Measurements from ENCODE around the gene DNAH8.
A peak's percentile ranks its signal among the peaks of the same experiment; 100 is the strongest.

The DNAH8 gene

GRCh38 chr6:38976801-38977500 is 261.8 kb downstream of the DNAH8 start:
- no peak for DNase-seq

GRCh38 chr6:38978139-38978704 is 263.1 kb downstream of the DNAH8 start:
- no peak for DNase-seq

GRCh38 chr6:38982470-38982869 is 267.4 kb downstream of the DNAH8 start:
- no peak for DNase-seq

- no peak for DNase-seq
Observed at GRCh38 chr6:38984723-38985122, 269.6 kb downstream of the DNAH8 start.

- DNase-seq, result no peak
Observed at GRCh38 chr6:38985839-38986238, 270.7 kb downstream of the DNAH8 start.

GRCh38 chr6:38987503-38987902 is 272.4 kb downstream of the DNAH8 start:
- no peak for DNase-seq

GRCh38 chr6:38988736-38989449 is 273.8 kb downstream of the DNAH8 start:
- DNase-seq, result no peak

GRCh38 chr6:38990475-38990874 is 275.4 kb downstream of the DNAH8 start:
- DNase-seq, result no peak

GRCh38 chr6:38996676-38997075 is 281.6 kb downstream of the DNAH8 start:
- no peak for DNase-seq

GRCh38 chr6:38997128-38997761 is 282.1 kb downstream of the DNAH8 start:
- peak; percentile 5 for DNase-seq

GRCh38 chr6:39003072-39003471 is 288.0 kb downstream of the DNAH8 start:
- DNase-seq, result no peak

- no peak for DNase-seq
Observed at GRCh38 chr6:39003492-39003891, 288.4 kb downstream of the DNAH8 start.

GRCh38 chr6:39004801-39005200 is 289.7 kb downstream of the DNAH8 start:
- DNase-seq, result no peak

GRCh38 chr6:39005774-39006173 is 290.7 kb downstream of the DNAH8 start:
- peak; percentile 19 for DNase-seq

- no peak for DNase-seq
Observed at GRCh38 chr6:39007575-39007974, 292.5 kb downstream of the DNAH8 start.

GRCh38 chr6:39008737-39009136 is 293.6 kb downstream of the DNAH8 start:
- DNase-seq, result no peak

GRCh38 chr6:39009476-39009875 is 294.4 kb downstream of the DNAH8 start:
- DNase-seq, result no peak

- DNase-seq, result no peak
Observed at GRCh38 chr6:39016839-39017546, 301.9 kb downstream of the DNAH8 start.

GRCh38 chr6:39017547-39017880 is 302.4 kb downstream of the DNAH8 start:
- no peak for DNase-seq

GRCh38 chr6:39018103-39018502 is 303.0 kb downstream of the DNAH8 start:
- no peak for DNase-seq

GRCh38 chr6:39020136-39020535 is 305.0 kb downstream of the DNAH8 start:
- DNase-seq, result no peak

GRCh38 chr6:39021041-39021440 is 305.9 kb downstream of the DNAH8 start:
- DNase-seq, result no peak

GRCh38 chr6:39021779-39022178 is 306.7 kb downstream of the DNAH8 start:
- DNase-seq, result no peak

Measured in NCI-H510A (cell line).